ENCODE results near the gene SIAH1. TPM values are rescaled to one million over a fixed set of nuclear protein-coding genes. Genes with fewer than 3 reads are reported as not detected.
A peak's percentile ranks its signal among the peaks of the same experiment; 100 is the strongest.

The SIAH1 gene
- total RNA-seq, 1 experiment from 2014 or later: 33.2 TPM

DNA sequence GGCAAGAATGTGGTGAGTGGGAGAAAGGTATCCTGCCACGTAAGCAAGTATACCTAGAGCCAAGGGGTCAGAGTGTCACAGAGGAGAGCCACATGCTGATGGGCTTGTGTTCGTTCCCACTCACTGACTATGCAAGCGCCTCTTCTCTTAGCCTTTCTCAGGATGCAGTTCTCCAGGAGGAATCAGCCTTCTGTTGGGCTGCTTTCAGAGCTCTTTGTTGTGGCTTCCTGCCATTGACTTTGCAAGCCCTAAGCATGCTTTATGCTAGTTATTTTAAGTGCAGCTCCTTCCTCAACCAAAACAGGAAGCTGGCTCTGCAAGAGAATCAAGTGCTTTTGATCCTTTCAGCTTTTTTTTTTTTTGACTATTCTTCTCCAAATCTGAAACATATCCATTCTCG is 66.6 kb downstream of the SIAH1 start:
- peak overlapping the region; percentile 83 for H3K27ac ChIP-seq (ENCODE audit: insufficient read length, low read depth, low read length)
- no CpG with 5 or more reads among the region's 4 CpGs for WGBS (ENCODE audit: extremely low coverage, insufficient read length, low lambda C conversion rate)
- no peak overlapping the region for H2BK5ac ChIP-seq (ENCODE audit: insufficient read length, low read length)
- no peak overlapping the region for H2AK5ac ChIP-seq (ENCODE audit: insufficient read length, low read length)
- H3K56ac ChIP-seq (ENCODE audit: insufficient read length, low read depth, low read length): no peak overlapping the region
- H3K27me3 ChIP-seq (ENCODE audit: insufficient read depth, low read length): no peaks in the 10 kb centered on the region
- no peak overlapping the region for H3K9ac ChIP-seq (ENCODE audit: extremely low read depth, insufficient read length, low read length)
- H2BK20ac ChIP-seq (ENCODE audit: low read depth, low read length, poor library complexity, severe bottlenecking): no peak overlapping the region
- H3K23me2 ChIP-seq (ENCODE audit: insufficient read length, low read depth, low read length, poor library complexity, severe bottlenecking): no peaks in the 10 kb centered on the region
- peaks cover 3 to 18% of the 10 kb centered on the region in 2 experiments; a peak in 2 of 4 replicates for H3K4me1 Mint-ChIP-seq
- peak overlapping the region in 1 of 2 experiments; percentile 50; a peak in 2 of 5 replicates for H3K4me3 Mint-ChIP-seq
- H3T11ph ChIP-seq (ENCODE audit: low read length): no peak overlapping the region
- peaks cover 0 to 2% of the 10 kb centered on the region in 2 experiments; a peak in 1 of 5 replicates for H3K9me3 Mint-ChIP-seq
- no peak overlapping the region for H4K91ac ChIP-seq (ENCODE audit: insufficient read length, low read depth, low read length)
- no peak overlapping the region for H2BK120ac ChIP-seq (ENCODE audit: low read depth, low read length, poor library complexity, severe bottlenecking)
- H2BK15ac ChIP-seq (ENCODE audit: low read depth, low read length): no peak overlapping the region
- H3K14ac ChIP-seq (ENCODE audit: insufficient read depth, low read length): no peak overlapping the region
- no peak overlapping the region for H4K8ac ChIP-seq (replicated peaks; ENCODE audit: insufficient read length, low read depth, low read length)
- no peaks in the 10 kb centered on the region for H3K9me3 ChIP-seq (ENCODE audit: control insufficient read depth, low read depth, low read length)
- no peaks in the 10 kb centered on the region for H3K79me2 ChIP-seq (ENCODE audit: insufficient read depth, low read length)
- H3K18ac ChIP-seq (ENCODE audit: insufficient read length, low read depth, low read length): no peak overlapping the region
- peaks cover 3% of the 10 kb centered on the region; the same call in 1 of the 2 replicates for H3K4me1 ChIP-seq (ENCODE audit: insufficient read depth, low read length)
- peaks cover 6 to 9% (median 8%) of the 10 kb centered on the region in 3 experiments for H3K36me3 Mint-ChIP-seq (ENCODE audit: insufficient read depth in 1 of 3, low read depth in 3 of 3)
- peak overlapping the region; percentile 42 to 94 (median 77) for H3K27ac Mint-ChIP-seq
- H4K5ac ChIP-seq (ENCODE audit: insufficient read length, low read depth, low read length): no peak overlapping the region
- DNase-seq: peak; percentile 81
- no peaks in the 10 kb centered on the region for H4K20me1 ChIP-seq (ENCODE audit: control insufficient read depth, insufficient read depth, insufficient read length)
- TF ChIP-seq CTCF (conservative IDR thresholded peaks at IDR 0.05): no peak
- no peak overlapping the region for H2AFZ ChIP-seq (ENCODE audit: low read length)
- H3K27me3 Mint-ChIP-seq (ENCODE audit: low read depth): no peaks in the 10 kb centered on the region
- no peak overlapping the region for H3K4ac ChIP-seq (ENCODE audit: low read depth, low read length)
- H3K4me2 ChIP-seq (ENCODE audit: insufficient read depth, insufficient read length, low read length): no peak overlapping the region
- H3K79me1 ChIP-seq (ENCODE audit: insufficient read depth, low read depth, low read length, poor library complexity, severe bottlenecking): no peaks in the 10 kb centered on the region
- H2BK12ac ChIP-seq (ENCODE audit: insufficient read length, low read depth, low read length): no peak overlapping the region
- no peak overlapping the region for H3K23ac ChIP-seq (ENCODE audit: insufficient read length, low read depth, low read length)
